NCI-H748 (cell line): ENCODE measurements around the gene RELL1.

Experiments used
- DNase-seq: peaks from one replicate; lab custom pipeline; 2025; ENCODE audit not compliant: unreplicated experiment; lab: John Stamatoyannopoulos, UW

Gene RELL1

GRCh38 chr4:37641886-37642849 lies 44.0 kb downstream of the RELL1 start:
- DNase-seq = peak; percentile 60

GRCh38 chr4:37641352-37641751 lies 44.8 kb downstream of the RELL1 start:
- DNase-seq = no peak

- peak; percentile 15 for DNase-seq
These were observed 46.5 kb downstream of the RELL1 start for GRCh38 chr4:37639551-37640285.

GRCh38 chr4:37635155-37635554 lies 51.0 kb downstream of the RELL1 start:
- DNase-seq = no peak

GRCh38 chr4:37634180-37634579 lies 52.0 kb downstream of the RELL1 start:
- no peak for DNase-seq

GRCh38 chr4:37632836-37633235 lies 53.3 kb downstream of the RELL1 start:
- no peak for DNase-seq

- DNase-seq = no peak
These were observed 54.6 kb downstream of the RELL1 start for GRCh38 chr4:37631551-37631950.

GRCh38 chr4:37629713-37630112 lies 56.5 kb downstream of the RELL1 start:
- no peak for DNase-seq

- no peak for DNase-seq
These were observed 57.1 kb downstream of the RELL1 start for GRCh38 chr4:37628977-37629609.

- no peak for DNase-seq
These were observed 58.9 kb downstream of the RELL1 start for GRCh38 chr4:37627263-37627662.

GRCh38 chr4:37625499-37625898 lies 60.7 kb downstream of the RELL1 start:
- DNase-seq = no peak

- DNase-seq = no peak
These were observed 62.2 kb downstream of the RELL1 start for GRCh38 chr4:37623940-37624339.

- DNase-seq = no peak
These were observed 63.1 kb downstream of the RELL1 start for GRCh38 chr4:37623125-37623524.

GRCh38 chr4:37620176-37620575 lies 66.0 kb downstream of the RELL1 start:
- no peak for DNase-seq

GRCh38 chr4:37615720-37616063 lies 70.5 kb downstream of the RELL1 start:
- no peak for DNase-seq

GRCh38 chr4:37615059-37615719 lies 71.0 kb downstream of the RELL1 start:
- DNase-seq = no peak

GRCh38 chr4:37612811-37613210 lies 73.4 kb downstream of the RELL1 start:
- no peak for DNase-seq

GRCh38 chr4:37609626-37610025 lies 76.5 kb downstream of the RELL1 start:
- no peak for DNase-seq

- DNase-seq = no peak
These were observed 79.2 kb downstream of the RELL1 start for GRCh38 chr4:37607018-37607417.

GRCh38 chr4:37605843-37606565 lies 80.2 kb downstream of the RELL1 start:
- DNase-seq = no peak

GRCh38 chr4:37604461-37604860 lies 81.7 kb downstream of the RELL1 start:
- no peak for DNase-seq
